Measurements from ENCODE around the gene BCAR1. TPM values are rescaled to one million over a fixed set of nuclear protein-coding genes. Genes with fewer than 3 reads are reported as not detected.

The BCAR1 gene
- total RNA-seq, 1 experiment from 2014 or later, result 58.6 TPM

GRCh38 chr16:75264457-75264998, 13.1 kb upstream of the BCAR1 start:
- Mint-ChIP-seq H3K4me3 (ENCODE audit: unreplicated experiment) (peak overlapping the region; percentile 75), H3K4me1 (ENCODE audit: insufficient read depth, unreplicated experiment) (peaks cover 17% of the 10 kb centered on the region), H3K36me3 (ENCODE audit: insufficient read depth, unreplicated experiment) (peaks cover 11% of the 10 kb centered on the region), H3K9me3 (ENCODE audit: unreplicated experiment) (no peaks in the 10 kb centered on the region), H3K27me3 (ENCODE audit: insufficient read depth, unreplicated experiment) (no peaks in the 10 kb centered on the region), H3K27ac (ENCODE audit: low read depth, unreplicated experiment) (peak overlapping the region; percentile 73)
- no peak for TF ChIP-seq CTCF (IDR thresholded peaks at IDR 0.05; ENCODE audit: unreplicated experiment)
- DNase-seq (ENCODE audit: unreplicated experiment), result no peak
- TSS peak; percentile 23 for BruUV-seq (replicated peaks)
- ChIA-PET POLR2A (interaction anchor here (4.7 to 5.7 kb wide), 2 partner anchors 13 to 40 kb away, joined by 53 to 89 read pairs; partner anchors contain the start of gene BCAR1), CTCF (interaction anchor here (0.8 kb wide), 1 partner anchor 139 kb away, joined by 3 read pairs; no protein-coding TSS in a partner anchor)
- intact Hi-C loops (cut with micrococcal nuclease), result no loop called here

- peak overlapping the region; percentile 75 for H3K4me3 Mint-ChIP-seq (ENCODE audit: unreplicated experiment)
- peaks cover 12% of the 10 kb centered on the region for H3K36me3 Mint-ChIP-seq (ENCODE audit: insufficient read depth, unreplicated experiment)
- ChIA-PET POLR2A (interaction anchor here (4.7 to 5.7 kb wide), 2 partner anchors 13 to 41 kb away, joined by 53 to 89 read pairs; partner anchors contain the start of gene BCAR1), CTCF (interaction anchor here (0.5 to 1.3 kb wide), 3 partner anchors 11 to 159 kb away, joined by 3 to 5 read pairs (median 4); no protein-coding TSS in a partner anchor)
- H3K9me3 Mint-ChIP-seq (ENCODE audit: unreplicated experiment), result no peaks in the 10 kb centered on the region
- TF ChIP-seq CTCF (IDR thresholded peaks at IDR 0.05; ENCODE audit: unreplicated experiment), result no peak
- BruUV-seq (replicated peaks), result no TSS peak
- no peaks in the 10 kb centered on the region for H3K27me3 Mint-ChIP-seq (ENCODE audit: insufficient read depth, unreplicated experiment)
- DNase-seq (ENCODE audit: unreplicated experiment), result peak; percentile 47
- intact Hi-C loops (cut with micrococcal nuclease), result no loop called here
- peak overlapping the region; percentile 73 for H3K27ac Mint-ChIP-seq (ENCODE audit: low read depth, unreplicated experiment)
- H3K4me1 Mint-ChIP-seq (ENCODE audit: insufficient read depth, unreplicated experiment), result peaks cover 17% of the 10 kb centered on the region
Observed at GRCh38 chr16:75263963-75264445, 12.6 kb upstream of the BCAR1 start.

- BruUV-seq (replicated peaks), result no TSS peak
- Mint-ChIP-seq H3K4me1 (ENCODE audit: insufficient read depth, unreplicated experiment) (peaks cover 20% of the 10 kb centered on the region), H3K9me3 (ENCODE audit: unreplicated experiment) (no peaks in the 10 kb centered on the region), H3K36me3 (ENCODE audit: insufficient read depth, unreplicated experiment) (peaks cover 12% of the 10 kb centered on the region), H3K4me3 (ENCODE audit: unreplicated experiment) (no peak overlapping the region), H3K27me3 (ENCODE audit: insufficient read depth, unreplicated experiment) (no peaks in the 10 kb centered on the region), H3K27ac (ENCODE audit: low read depth, unreplicated experiment) (peak overlapping the region; percentile 46)
- ChIA-PET POLR2A (interaction anchor here (0.8 to 5.7 kb wide), 3 partner anchors 9 to 42 kb away, joined by 3 to 53 read pairs (median 7); partner anchors contain the start of gene BCAR1), CTCF (interaction anchor here (0.5 to 1.5 kb wide), 4 partner anchors 10 to 160 kb away, joined by 3 to 5 read pairs (median 4); no protein-coding TSS in a partner anchor)
- intact Hi-C loops (cut with micrococcal nuclease), result no loop called here
- no peak for TF ChIP-seq CTCF (IDR thresholded peaks at IDR 0.05; ENCODE audit: unreplicated experiment)
- DNase-seq (ENCODE audit: unreplicated experiment), result no peak
Observed at GRCh38 chr16:75263291-75263962, 12.0 kb upstream of the BCAR1 start.

- Mint-ChIP-seq H3K9me3 (ENCODE audit: unreplicated experiment) (no peaks in the 10 kb centered on the region), H3K4me1 (ENCODE audit: insufficient read depth, unreplicated experiment) (peaks cover 23% of the 10 kb centered on the region), H3K36me3 (ENCODE audit: insufficient read depth, unreplicated experiment) (peaks cover 12% of the 10 kb centered on the region), H3K27me3 (ENCODE audit: insufficient read depth, unreplicated experiment) (no peaks in the 10 kb centered on the region), H3K27ac (ENCODE audit: low read depth, unreplicated experiment) (peak overlapping the region; percentile 46), H3K4me3 (ENCODE audit: unreplicated experiment) (no peak overlapping the region)
- POLR2A ChIA-PET, result interaction anchor here (0.8 to 2.4 kb wide), 2 partner anchors 8 to 42 kb away, joined by 3 to 7 read pairs; no protein-coding TSS in a partner anchor
- CTCF ChIA-PET, result interaction anchor here (1.2 to 1.5 kb wide), 3 partner anchors 10 to 29 kb away, joined by 4 to 5 read pairs (median 5); no protein-coding TSS in a partner anchor
- no peak for TF ChIP-seq CTCF (IDR thresholded peaks at IDR 0.05; ENCODE audit: unreplicated experiment)
- intact Hi-C loops (cut with micrococcal nuclease), result no loop called here
- BruUV-seq (replicated peaks), result no TSS peak
- no peak for DNase-seq (ENCODE audit: unreplicated experiment)
Observed at GRCh38 chr16:75262800-75263127, 11.3 kb upstream of the BCAR1 start.

Data from MCF 10A (cell line).